Right lobe of liver (tissue), 6 donors: ENCODE data around the gene SPIRE2. TPM values are rescaled to one million over a fixed set of nuclear protein-coding genes. Genes with fewer than 3 reads are reported as not detected.
"Not testable (repeated sequence)": the region's sequence is repeated elsewhere in the genome, so short reads cannot be mapped to it uniquely, and the experiment has no call there.

Source experiments
- ATAC-seq, 4 donors: fragments of 200-7000 bp; cut with Tn5 transposase; one replicate each; pipeline ENCODE4 v1.9.1; 2020; ENCODE audit warnings: mild to moderate bottlenecking in 4 of 4, moderate library complexity in 4 of 4
- DNase-seq, 3 donors: peaks; one replicate each; pipeline ENCODE4 v3.0.0-alpha.2; 2020
- H3K27ac ChIP-seq, 3 donors: fragments of 200-600 bp; one replicate each; pipeline ENCODE4 v1.8.0; 2022
- H3K27me3 ChIP-seq, 2 donors: fragments of 200-600 bp; one replicate each; pipeline ENCODE4 v1.8.0; 2022
- H3K36me3 ChIP-seq, 4 donors: fragments of 200-600 bp; sonication (generic) in 1 of 4; one replicate each; pipeline versions ENCODE4 v1.5.1 to v1.8.0; 2017 to 2022; ENCODE audit warnings: control low read depth in 1 of 4
- H3K4me1 ChIP-seq, 4 donors: fragments of 200-600 bp; sonication (generic) in 1 of 4; one replicate each; pipeline versions ENCODE4 v1.5.1 to v1.8.0; 2017 to 2022; ENCODE audit warnings: control low read depth in 1 of 4
- H3K4me3 ChIP-seq, 3 donors: fragments of 200-600 bp; one replicate each; pipeline ENCODE4 v1.8.0; 2022
- H3K9me3 ChIP-seq, 4 donors: fragments of 200-600 bp; sonication (generic) in 1 of 4; one replicate each; pipeline versions ENCODE4 v1.5.1 to v1.8.0; 2017 to 2022; ENCODE audit warnings: control low read depth in 1 of 4
- POLR2A ChIP-seq: fragments of 450-650 bp; IDR thresholded peaks from one replicate; pipeline ENCODE4 v1.6.1; 2017; ENCODE audit warnings: antibody characterized with exemption, mild to moderate bottlenecking
- WGBS: methylation state at CpG from one replicate; pipeline ENCODE4 v1.1.6; 2018; ENCODE audit warnings: low coverage, low lambda C conversion rate; ENCODE audit not compliant: insufficient coverage; ENCODE audit errors: missing lambda C conversion rate; 5-methylcytosine and 5-hydroxymethylcytosine counted together
- intact Hi-C, 2 donors: fragments of 100-400 bp; cut with DNase I; formaldehyde crosslinking; loops; one replicate each; pipeline versions ENCODE4 v1.11.2 to v1.14.1; 2022
- total RNA-seq, 6 experiments: library from RNA; depleted of rRNA in 2 of 6; stranded (reverse); fragments of >200 nt in 2 of 6; fragmentation: NEBNext Ultra II Directional in 3 of 6; extraction: Animal tissue kit (Norgen Biotek cat#: 25700) in 3 of 6; gene quantifications; one replicate each; pipeline versions ENCODE4 v1.1.0 to v1.2.4, GENCODE V29; 2016 to 2023
- TF ChIP-seq, protein P1 (sequence below), 4 donors: fragments of 200-600 bp in 3 of 4; fragments of 450-650 bp in 1 of 4; IDR thresholded peaks; one replicate each; pipeline versions ENCODE4 v1.5.1 to v1.8.0; 2016 to 2022; ENCODE audit warnings: antibody characterized with exemption in 4 of 4, mild to moderate bottlenecking in 2 of 4
- donor health status: DM: no; HTN: yes; CAD: no.
- donor health status: DM: no; HTN: no; CAD: no.
- donor health status: DM: no; HTN: no; CAD: no.
- donor health status: DM: no; HTN: yes; CAD: no.
- donor health status: DM: no; HTN: yes; CAD: no.

The SPIRE2 gene
- total RNA-seq, 6 experiments from 2014 or later: 4.8 to 7.8 (median 6.1) TPM

DNA sequence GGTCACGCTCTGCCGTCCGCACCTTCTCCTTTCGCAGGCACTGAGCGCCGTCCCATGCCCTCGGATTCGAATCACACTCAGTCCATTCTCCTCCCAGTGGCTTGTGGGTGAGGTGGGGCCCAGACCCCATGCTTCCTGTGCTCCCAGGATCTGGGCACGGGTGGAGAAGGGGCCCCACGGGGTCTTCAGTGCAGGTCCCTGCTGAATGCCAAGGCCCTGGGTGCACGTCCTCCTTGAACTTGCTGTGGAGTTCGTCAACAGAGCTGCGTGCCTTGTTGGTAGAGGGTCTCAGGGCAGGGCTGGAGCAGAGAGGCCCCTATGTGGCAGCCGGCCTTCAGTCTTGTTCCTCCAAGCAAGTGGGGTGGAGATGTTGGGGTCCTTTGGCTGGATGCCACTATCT lies 83.1 kb downstream of the SPIRE2 start:
- intact Hi-C loops: no loop called here
- no peak for ATAC-seq
- H3K9me3 ChIP-seq: no peaks in the 10 kb centered on the region
- TF ChIP-seq, protein P1, sequence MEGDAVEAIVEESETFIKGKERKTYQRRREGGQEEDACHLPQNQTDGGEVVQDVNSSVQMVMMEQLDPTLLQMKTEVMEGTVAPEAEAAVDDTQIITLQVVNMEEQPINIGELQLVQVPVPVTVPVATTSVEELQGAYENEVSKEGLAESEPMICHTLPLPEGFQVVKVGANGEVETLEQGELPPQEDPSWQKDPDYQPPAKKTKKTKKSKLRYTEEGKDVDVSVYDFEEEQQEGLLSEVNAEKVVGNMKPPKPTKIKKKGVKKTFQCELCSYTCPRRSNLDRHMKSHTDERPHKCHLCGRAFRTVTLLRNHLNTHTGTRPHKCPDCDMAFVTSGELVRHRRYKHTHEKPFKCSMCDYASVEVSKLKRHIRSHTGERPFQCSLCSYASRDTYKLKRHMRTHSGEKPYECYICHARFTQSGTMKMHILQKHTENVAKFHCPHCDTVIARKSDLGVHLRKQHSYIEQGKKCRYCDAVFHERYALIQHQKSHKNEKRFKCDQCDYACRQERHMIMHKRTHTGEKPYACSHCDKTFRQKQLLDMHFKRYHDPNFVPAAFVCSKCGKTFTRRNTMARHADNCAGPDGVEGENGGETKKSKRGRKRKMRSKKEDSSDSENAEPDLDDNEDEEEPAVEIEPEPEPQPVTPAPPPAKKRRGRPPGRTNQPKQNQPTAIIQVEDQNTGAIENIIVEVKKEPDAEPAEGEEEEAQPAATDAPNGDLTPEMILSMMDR (IDR thresholded peaks at IDR 0.05): no peak
- no peak for TF ChIP-seq POLR2A
- no peaks in the 10 kb centered on the region for H3K4me1 ChIP-seq
- H3K36me3 ChIP-seq: peaks cover 0 to 17% (median 4%) of the 10 kb centered on the region in 4 donors
- H3K27me3 ChIP-seq: no peaks in the 10 kb centered on the region
- H3K4me3 ChIP-seq: no peak overlapping the region
- WGBS: 90% methylated on average over 8 of the region's 14 CpGs
- DNase-seq: peak in 1 of 3 donors; percentile 18
- H3K27ac ChIP-seq: no peak overlapping the region

DNA sequence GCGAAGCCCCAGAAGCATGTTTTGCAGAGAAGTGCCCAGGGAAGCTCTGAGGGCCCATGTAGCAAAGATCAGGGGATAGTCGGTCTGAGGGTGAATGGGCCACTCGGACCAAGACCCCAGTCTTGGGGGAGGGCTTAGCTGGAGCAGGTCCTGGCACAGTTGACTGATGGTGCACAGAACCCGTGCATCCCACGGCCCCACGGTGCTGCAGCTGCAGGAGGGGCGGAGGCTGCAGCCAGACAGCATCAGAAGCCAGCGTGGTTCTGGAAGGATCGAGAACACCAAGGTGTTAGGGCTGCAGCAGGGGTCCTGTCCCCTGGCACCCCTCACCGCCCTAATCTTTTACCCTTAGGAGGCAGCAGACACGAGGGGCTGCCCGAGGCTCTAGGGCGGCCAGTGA lies 83.9 kb downstream of the SPIRE2 start:
- intact Hi-C loops: no loop called here
- 89% methylated on average over 5 of the region's 13 CpGs for WGBS
- no peaks in the 10 kb centered on the region for H3K4me1 ChIP-seq
- no peaks in the 10 kb centered on the region for H3K27me3 ChIP-seq
- H3K27ac ChIP-seq: no peak overlapping the region
- ATAC-seq (no peak), DNase-seq (no peak)
- TF ChIP-seq, protein P1 (IDR thresholded peaks at IDR 0.05): no peak
- TF ChIP-seq POLR2A: no peak
- H3K36me3 ChIP-seq: peaks cover 0 to 11% (median 4%) of the 10 kb centered on the region in 4 donors
- no peak overlapping the region for H3K4me3 ChIP-seq
- no peaks in the 10 kb centered on the region for H3K9me3 ChIP-seq

DNA sequence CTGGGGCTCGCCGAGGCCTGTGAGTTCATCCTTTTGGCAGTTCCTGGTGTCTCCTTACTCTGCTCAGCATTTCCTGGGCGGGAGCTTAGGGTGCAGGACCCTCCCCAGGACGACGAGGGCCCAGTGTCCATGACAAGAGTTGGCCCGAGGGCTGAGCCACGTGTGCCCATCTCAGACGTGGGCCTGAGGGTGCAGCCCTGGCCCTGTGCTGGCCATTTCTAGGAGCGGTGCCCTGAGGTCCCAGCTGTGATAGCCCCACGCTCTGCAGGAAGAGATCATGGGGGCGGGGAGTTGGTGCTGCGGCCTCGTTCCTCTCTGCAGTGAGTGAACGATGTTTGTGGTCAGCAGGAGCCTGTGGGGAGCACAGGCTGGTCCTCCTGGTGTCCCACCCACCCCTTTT lies 84.4 kb downstream of the SPIRE2 start:
- intact Hi-C loops: no loop called here
- H3K27me3 ChIP-seq: no peaks in the 10 kb centered on the region
- H3K4me1 ChIP-seq: peaks cover 0 to 2% (median 0%) of the 10 kb centered on the region in 4 donors
- DNase-seq (no peak), ATAC-seq (no peak)
- no peak overlapping the region for H3K4me3 ChIP-seq
- TF ChIP-seq POLR2A: no peak
- TF ChIP-seq, protein P1 (IDR thresholded peaks at IDR 0.05): no peak
- H3K9me3 ChIP-seq: no peaks in the 10 kb centered on the region
- no CpG with 5 or more reads among the region's 14 CpGs for WGBS
- H3K27ac ChIP-seq: no peak overlapping the region
- peaks cover 0 to 11% (median 4%) of the 10 kb centered on the region in 4 donors for H3K36me3 ChIP-seq

DNA sequence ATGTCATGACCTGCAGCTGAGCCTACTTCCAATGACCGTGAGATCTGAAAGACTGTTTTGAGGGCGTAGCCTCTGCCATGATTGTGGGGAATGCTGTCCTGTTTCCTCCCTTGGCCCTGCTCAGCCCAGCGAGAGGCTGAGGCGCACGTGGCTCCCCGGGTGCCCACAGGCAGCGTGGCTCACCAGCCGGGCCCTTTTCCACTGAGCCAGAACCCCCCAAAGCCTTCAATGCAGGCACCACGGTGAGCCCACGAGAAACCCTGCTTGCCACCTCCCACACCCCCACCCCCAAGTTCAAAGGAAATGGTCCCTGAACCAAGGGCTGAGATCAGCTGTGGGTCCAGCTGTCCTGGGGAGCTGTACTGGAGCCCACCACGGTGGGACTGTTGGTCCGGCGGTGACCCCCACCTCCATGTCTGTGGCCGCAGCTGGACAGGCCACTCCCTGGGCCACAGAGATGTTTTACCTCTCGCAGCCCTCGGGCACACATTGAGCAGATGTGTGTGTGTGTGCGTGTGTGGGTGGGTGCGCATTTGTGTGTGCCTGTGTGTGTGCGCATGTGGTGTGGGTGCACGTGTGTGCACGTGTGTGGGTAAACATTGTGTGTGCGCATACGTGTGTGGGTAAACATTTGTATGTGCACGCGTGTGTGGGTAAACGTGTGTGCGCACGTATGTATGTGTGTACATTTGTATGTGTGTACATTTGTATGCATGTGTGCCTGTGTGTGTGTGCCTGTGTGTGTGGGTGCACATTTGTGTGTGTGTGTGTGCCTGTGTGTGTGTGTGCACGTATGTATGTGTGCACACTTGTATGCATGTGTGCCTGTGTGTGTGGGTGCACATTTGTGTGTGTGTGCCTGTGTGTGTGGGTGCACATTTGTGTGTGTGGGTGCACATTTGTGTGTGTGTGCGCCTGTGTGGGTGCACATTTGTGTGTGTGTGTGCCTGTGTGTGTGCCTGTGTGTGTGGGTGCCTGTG lies 85.4 kb downstream of the SPIRE2 start:
- no peaks in the 10 kb centered on the region for H3K9me3 ChIP-seq
- peaks cover 0 to 4% (median 0%) of the 10 kb centered on the region in 4 donors for H3K4me1 ChIP-seq
- no peaks in the 10 kb centered on the region for H3K27me3 ChIP-seq
- no peak for DNase-seq
- no peak for ATAC-seq
- TF ChIP-seq, protein P1 (IDR thresholded peaks at IDR 0.05): no peak
- no peak for TF ChIP-seq POLR2A
- no peak overlapping the region for H3K27ac ChIP-seq
- 76% methylated on average over 12 of the region's 30 CpGs for WGBS
- intact Hi-C loops: no loop called here
- no peak overlapping the region for H3K4me3 ChIP-seq
- H3K36me3 ChIP-seq: peaks cover 0 to 11% (median 4%) of the 10 kb centered on the region in 4 donors

DNA sequence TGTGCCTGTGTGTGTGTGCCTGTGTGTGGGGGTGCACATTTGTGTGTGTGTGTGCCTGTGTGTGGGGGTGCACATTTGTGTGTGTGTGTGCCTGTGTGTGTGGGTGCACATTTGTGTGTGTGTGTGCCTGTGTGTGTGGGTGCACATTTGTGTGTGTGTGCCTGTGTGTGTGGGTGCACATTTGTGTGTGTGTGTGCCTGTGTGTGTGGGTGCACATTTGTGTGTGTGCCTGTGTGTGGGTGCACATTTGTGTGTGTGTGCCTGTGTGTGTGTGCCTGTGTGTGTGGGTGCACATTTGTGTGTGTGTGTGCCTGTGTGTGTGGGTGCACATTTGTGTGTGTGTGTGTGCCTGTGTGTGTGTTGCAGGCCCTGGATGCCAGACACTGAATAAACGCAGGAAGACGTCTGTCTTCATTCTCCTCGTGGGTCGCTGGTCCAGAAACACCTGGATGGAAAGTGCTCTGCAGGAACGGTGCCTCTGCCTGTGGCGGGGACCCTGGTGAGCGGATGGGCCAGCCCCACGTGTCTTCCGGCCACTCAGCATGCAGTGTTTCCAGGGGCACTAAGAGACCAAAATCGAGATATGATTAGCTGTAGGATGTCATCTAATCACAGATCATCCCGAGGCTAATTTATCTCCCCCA lies 86.5 kb downstream of the SPIRE2 start:
- H3K27me3 ChIP-seq, H3K36me3 ChIP-seq, DNase-seq, H3K27ac ChIP-seq, H3K4me1 ChIP-seq, H3K9me3 ChIP-seq, H3K4me3 ChIP-seq, ATAC-seq, intact Hi-C loops: not testable (repeated sequence)
- 64% methylated on average over 6 of the region's 11 CpGs for WGBS
